Ecto neural progenitor cell (in vitro differentiated cells): ENCODE measurements around the gene ZFP92.

Source experiments
- DNase-seq: peaks from one replicate; pipeline ENCODE4 v3.0.0-alpha.2; 2018; ENCODE audit warnings: low spot score

ZFP92 gene

DNA sequence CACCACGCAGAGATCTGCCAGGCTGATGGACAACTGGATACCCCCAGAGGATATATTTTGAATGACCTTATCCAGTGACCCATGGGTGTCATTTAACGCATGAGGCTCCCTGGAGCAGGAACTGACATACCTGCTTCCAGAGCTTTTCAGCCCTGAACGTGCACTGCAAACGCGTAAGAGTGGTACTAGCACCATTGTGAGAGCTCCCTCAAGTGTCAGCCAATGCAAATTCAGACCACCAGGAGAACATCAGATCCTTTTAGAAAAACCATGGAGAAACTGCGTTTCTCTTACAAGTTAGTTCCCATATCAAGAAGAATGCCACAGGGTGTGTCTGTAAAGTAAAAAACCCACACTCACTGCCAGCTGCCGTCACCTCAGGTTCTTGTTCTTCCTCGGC lies 27.3 kb downstream of the ZFP92 start:
- no peak for DNase-seq

DNA sequence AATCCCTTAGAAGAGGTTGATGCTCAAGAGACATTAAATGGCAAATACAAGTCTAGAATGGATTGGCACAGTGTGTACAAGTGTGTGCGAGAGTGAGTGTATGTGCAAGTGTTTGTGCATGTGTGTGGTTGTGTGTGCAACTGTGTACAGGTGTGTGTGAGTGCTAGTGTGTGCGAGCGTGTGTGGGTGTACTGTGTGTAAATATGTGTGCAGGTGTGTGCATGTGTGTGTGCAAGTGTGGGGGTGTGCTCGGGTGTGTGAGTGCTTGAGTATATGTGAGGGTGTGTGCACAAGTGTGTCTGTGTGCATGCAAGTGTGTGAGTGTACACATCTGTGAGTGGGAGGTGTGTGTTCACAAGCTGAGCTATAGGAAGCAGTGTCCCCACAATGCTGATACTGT lies 28.7 kb downstream of the ZFP92 start:
- no peak for DNase-seq

DNA sequence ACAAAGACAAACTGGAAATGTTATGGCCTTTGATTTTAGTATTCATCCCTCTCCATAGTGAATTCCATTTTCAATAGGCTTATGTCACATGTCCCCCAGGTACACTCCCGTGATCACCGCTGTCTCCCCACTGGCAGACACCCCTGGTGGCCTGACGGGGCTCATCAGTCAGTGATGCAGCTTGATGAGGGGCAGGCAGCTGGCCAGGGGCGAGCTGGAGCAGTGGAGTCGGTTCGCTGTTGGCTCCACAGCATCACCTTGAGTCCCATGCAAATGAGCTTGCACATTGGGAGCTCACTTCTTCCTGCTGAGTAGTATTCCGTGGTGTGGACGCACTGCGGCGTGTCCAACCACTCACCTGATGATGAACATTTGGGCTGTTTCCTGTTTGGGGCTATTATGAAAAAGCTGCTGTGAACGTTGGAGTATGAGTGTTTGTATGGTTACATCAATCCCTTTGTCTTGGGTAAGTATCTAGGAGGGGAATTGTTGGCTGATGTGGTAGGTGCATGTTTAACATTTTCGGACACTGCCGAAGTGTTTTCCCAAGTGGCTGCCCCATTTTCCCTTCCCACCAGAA lies 29.4 kb downstream of the ZFP92 start:
- DNase-seq = no peak

DNA sequence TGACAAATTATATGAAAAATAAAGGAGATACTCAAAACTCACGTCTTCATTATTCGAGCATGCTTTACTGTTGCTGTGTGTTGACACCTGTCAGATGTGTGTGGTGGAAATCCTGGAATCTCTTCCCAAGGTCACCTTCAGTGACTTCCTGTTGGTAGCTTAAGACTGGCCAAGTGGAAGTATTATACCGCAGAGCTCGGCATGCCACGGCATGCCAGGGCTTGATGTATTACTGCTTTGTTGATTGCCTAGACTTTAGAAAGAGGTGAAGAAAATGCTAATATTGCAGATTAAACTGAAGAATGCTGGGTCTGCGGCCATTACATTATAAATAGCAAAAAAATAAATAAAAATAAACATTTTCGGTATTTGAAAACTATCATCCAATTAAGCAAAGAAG lies 30.0 kb downstream of the ZFP92 start:
- DNase-seq = no peak

DNA sequence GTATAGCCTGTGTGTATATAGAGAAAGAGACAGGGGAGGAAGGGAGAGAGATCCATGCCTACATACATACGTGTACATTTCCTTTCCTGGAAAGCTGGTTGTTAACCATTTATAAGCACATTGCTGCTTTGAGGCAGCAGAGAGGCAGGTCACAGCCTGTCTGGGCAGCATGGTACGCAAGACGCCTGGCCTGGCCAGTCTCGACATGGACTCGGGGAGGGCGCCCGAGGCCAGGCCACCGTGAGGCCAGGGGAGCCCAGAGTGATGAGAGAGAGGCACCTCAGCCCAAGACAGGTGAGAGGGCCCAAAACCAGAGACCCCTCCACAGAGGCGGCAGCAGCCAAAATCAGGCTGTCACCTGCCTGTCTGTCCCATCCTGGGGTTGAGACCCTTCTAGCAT lies 30.7 kb downstream of the ZFP92 start:
- DNase-seq = no peak

DNA sequence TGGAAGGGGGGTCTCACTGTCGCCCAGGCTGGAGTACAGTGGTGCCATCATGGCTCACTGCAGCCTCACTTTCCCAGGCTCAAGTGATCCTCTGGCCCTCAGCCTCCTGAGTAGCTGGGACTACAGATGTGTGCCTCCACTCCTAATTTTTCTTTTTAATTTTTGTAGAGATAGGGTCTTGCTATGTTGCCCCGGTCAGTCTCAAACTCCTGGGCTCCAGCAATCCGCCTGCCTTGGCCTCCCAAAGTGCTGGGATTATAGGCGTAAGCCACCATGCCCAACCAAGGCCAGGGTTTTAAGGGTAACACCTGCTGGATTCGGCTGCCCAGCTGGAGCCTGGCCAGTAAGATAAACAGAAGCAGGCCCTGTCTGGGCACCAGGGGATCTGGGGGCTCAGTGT lies 31.2 kb downstream of the ZFP92 start:
- no peak for DNase-seq

DNA sequence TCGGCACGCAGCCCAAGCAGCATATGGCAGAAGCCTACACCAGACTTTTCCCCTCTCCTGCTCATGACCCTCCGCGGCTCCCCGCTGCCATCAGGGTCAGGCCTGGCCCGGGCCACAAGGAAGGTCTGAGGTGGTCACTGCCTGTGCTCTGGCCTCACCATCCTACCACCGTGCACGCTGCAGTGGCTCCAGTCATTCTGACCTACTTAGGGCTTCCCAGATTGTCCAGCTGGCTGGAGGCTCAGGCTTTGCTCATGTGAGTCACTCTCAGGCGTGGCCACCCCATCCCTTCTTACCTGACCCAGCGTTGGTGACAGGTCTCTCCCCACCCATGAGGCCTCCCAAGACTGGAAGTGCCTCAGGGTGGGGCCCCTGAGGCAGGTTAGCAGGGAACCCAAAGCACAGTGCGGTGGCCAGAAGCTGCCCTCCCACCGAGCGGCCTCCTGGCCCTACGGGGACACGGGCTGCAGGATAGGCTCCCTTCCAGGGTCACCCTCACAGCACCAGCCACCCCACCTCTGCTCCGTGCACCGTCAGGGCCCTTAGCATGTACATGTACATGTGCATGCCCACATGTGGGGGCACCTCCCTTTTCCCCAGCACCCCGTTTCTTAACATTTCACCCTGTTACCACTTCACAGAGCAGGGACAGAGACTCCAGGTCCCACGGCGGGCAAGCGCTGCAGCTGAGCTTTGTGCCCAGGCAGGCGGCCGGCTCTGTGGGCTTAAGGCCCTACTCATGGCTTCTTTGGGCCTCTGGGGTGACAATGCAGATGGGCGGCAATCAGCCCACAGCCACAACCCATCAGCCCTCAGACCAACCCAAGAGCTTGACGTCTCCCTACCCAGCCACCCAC lies 32.4 kb downstream of the ZFP92 start:
- DNase-seq = no peak

DNA sequence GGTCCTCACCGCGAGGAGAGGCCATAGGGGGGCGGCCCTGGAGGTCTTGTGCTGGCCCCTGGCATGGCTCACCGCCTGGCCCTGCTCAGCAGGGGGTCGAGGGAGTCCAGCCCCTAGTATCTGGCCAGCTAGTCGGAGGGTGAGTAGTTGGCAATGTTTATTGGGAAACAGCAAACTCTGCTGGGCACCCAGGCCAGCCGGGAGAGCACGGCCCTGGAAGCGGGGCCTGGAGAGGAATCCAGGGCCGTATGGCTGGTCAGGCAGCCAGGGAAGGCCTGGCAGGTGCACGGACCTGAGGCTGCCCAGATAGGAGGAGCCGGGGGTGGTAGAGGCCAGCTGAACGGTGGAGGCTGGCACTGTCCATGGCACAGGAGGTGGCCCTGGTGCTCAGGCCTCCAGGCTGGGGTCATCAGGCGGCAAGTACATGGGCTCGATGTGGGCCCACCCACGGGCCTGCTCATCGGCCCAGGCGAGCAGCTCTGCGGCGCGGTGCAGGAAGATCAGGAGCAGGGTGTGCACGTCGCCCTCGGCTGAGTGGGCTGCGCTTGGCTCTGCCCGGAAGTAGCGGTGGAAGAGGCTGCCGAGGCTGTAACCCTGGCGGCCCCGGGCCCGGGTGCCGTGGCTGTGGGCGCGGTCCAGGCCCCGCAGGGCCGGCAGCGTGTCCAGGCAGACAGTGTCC lies 33.2 kb downstream of the ZFP92 start:
- no peak for DNase-seq

DNA sequence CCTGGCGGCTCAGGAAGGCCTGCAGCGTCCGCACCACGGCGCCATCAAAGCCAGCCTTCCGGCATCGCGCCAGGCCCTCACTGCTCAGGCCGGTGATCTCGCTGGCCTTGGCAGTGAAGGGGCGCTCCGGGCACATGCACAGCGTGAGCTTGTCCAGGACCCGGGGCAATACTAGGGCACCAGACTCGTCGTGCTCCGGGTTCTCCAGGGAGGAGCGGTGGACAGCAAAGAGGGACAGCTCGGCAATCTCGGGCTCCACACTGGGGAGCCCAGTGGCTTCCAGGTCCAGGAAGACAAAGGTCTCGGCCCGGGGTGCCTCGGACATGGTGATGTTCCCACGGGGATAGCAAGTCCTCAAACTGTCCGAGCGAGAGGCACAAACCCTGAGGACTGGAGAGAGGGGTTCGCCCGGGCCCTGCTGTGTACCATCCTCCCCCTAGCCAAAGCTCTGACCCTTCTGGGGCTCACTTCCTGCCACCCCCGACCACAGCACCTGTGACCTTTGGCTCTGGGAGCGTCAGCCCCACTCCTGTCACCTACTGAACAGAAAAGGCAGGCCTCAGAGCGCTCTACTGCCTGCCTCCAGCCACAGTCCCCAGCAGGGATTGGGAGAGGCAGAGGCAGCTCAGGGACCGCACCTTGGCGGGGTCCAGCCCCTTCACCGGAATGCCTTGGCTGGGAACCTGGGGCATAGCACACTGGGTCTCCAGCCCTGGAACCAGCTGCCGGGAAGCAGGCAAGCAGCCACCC lies 34.0 kb downstream of the ZFP92 start:
- DNase-seq = no peak

DNA sequence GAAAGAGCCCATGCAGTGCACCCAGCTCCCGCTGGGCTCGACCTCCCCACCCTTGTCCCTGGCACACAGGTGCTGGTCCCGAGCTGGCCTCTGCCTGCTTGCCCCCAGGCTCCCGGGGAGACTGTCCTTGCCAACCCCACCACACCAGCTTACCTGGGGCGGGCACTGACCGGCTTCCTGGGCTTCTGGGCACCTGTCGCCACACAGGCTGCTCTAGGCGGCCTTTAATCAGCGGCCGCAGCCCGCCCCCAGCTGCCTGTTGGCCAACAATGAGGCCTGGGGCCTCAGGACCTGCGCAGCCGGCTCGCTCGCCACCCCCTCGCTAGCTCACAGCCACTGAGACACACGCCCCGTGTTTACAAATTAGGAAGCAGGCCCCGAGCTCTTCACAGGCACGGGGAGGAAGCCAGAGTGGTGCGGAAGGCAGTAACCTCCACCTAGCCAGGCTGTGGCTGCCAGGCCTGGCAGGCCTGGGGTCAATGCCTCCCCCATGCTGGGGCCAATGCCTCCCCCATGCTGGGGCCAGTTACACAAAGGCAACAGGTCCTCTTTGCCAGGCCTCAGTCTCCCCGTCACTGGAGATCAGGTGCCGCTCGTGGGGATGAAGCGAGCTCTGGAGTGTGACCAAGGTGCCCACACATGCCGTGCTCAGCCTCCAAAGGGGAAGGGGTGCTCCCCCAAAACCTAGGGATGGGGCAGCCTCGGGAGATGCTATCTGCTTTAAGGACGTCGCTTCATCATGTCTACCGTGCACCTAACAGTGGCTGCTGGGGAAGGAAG lies 34.8 kb downstream of the ZFP92 start, which contains the start of gene TREX2:
TSS of gene TREX2 (minus strand) at position 201 of the 780 bp plus-strand sequence. CDS start 626 bp downstream, outside the sequence.
- no peak for DNase-seq

DNA sequence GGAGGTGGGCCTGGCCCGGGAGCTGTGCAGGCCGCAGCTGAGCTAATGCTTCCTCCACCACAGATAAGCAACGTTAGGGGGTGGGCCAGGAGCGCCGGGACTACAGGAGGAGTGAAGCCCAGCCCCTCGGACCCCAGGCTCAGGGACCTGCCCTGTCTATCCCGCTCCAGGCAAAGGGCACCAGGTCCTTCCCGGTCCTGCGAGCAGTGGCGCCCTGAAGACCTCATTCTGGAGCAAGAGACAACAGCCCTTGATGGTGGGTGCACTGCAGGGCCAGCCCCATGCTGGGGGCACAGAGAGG lies 35.3 kb downstream of the ZFP92 start:
- DNase-seq = no peak

DNA sequence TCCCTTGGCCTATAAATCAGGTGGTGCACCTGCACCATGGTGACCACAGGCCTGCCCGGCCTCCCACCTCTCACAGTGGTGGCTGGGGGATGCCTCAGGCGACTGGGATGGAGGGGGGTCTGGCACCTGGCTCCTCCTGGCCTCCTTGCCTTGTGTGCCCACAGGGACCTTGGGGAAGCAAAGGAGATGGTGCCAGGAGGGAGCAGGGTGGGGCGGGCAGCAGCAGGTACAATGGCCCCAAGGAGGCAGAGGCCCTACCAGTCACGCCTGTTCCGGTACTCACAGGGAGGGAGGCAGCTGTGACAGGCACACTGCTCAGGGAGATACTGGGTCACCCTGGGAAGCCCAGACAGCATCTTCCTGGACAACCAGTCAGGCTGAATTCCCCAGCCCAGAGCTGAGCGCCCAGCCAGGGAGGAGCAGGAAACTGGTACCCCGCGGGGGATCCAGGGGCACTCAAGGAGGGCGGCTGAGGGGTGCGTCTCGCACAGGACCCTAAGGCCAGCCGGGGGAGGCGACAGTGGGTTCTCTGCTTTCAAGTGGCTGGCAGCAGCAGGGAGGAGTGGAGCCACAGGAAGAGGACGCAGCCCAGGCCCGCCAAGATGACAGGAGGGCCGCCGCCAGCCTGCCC lies 35.8 kb downstream of the ZFP92 start:
- DNase-seq = no peak

DNA sequence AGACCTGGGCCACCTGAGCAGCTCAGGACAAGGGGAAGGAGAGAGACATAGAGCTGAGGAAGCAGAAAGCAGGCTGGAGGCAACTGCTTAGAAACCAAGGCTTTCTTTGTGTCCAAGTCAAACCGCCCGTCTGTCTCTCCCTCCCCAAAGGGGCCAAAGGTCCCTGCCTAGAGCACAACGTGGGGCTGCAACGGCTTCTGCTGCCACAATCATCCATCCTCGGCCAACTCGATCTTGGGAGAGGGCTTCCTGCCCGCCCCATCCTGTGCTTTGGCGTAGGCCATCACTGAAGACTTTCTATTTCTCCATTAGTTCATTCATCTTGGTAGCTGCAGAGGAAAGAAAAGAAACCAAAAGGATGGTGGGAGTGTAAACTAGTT lies 36.3 kb downstream of the ZFP92 start:
- no peak for DNase-seq

DNA sequence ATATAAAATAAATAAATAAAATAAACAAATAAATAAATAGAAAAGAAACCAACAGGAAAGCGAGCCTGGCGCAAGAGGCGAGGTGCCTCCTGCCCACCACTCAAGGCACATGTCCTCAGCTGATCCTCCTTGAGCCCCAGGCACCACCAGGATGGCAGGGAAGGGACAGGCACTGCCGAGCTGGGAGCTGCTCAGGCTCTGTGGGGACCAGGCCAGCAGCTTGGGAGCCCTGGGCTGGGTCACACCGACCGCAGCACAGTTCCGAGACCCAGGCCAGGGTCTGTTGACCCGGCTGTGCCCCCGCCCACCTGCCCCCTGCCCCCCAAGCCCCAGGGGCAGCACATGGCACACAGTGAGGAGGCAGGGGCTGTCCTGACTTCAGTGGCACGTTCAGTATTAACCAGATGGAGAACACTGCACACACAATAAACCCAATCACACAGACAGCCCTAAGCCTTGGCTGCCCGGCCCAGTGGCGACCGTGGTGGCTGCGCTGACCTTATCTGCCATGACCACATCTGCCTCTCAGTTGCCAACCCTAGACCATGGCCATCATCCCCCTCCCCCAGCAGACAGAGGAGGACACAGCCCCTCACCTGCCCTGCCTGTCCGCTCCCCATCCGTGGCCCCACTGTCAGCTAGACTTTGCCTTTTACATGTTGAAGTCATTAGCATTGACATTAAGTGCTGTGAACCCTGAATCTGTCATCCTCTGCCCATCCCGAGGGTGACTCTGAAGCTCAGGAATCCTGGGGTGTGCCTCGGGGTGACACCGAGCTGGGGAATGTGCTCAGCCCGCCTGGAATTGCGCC lies 37.5 kb downstream of the ZFP92 start:
- DNase-seq = no peak

DNA sequence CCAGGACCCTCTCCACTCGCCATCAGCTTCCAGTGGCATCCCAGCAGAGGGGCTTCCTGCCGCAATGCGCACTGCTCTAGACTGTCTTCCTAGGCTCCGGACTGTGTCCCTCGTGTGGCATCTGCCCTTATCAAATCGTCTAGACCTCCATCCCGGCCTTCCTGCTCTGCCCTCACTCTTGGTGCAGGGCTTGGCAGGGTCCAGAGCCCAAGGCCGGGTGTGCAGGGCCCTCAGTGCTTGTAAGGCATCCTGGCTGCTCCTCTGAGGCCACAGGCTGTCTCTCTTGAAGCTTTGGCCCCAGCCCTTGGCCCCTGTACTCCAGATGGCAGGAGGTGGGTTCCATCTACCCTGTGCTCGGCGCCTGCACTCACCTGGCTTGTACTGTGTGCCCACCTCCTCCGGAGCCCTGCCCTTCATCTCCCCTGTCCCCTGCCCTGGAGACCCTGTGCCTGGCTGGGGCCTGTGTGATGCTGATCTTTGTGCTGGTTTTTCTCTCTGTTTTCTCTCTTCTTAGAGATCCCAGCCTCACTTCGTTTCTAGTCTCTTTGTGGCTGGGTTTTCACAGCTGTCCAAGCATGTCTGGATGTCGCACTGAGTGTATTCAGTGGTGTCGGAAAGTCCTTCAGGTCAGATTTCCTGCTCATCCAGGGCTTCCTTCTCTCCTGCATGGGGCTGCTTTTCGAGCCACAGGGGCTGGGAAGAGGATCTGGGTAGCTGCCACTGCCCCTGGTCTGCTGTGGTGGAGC lies 38.3 kb downstream of the ZFP92 start:
- DNase-seq = no peak

DNA sequence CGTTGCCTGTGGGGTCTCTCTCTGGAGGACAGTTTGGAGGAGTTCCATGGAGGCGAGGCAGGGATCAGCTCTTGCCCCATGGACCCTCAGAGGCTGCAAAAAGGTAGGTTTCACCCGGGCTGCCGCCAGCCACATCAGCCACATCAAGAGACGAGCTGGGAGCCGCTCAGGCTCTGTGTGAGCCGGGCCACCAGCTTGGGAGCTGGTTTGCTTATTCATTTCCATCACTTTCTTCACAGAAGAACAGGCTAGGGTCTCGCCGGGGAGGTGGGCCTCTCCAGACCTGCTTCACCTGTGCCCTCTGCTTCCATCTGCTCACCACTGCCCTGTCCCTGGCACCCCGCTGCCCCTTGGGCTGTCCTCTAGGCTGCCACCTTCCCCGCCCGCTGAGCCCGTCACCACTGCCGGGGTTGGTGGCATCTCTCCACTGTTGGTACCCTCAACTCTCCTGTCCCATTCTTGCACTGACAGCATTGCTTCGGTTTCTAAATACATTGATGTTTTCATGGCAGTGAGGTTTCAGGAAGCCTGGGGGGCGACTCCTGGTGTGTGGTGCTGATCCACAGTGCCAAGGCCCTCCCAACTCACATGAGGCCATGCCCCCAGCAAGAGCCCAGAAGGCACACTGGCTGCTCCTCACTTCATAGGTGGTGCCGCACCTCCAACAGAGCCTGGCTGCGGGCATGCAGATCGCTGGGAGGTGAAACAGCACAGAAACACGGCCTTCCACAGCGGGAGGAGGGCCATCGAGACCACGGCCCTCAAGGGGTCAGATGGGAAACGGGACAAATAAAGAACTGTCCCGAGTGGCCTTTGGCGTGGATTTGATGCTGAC lies 39.1 kb downstream of the ZFP92 start:
- DNase-seq = no peak

DNA sequence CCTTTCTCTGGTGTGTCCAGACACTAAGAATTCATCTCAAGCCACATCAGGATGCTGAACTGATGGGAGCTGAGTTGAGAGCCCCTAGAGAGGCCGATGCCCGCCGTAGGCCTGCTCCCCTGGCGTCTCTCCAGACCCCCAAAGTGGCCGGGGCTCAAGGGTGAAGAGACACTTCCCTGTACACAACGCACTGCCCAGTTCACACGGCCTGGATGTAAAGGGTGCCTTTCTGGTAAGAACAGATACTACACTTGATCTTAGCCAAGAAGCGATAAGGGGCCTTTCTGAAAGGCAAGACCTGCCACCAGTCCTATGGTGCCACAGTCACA lies 39.6 kb downstream of the ZFP92 start:
- DNase-seq = no peak

DNA sequence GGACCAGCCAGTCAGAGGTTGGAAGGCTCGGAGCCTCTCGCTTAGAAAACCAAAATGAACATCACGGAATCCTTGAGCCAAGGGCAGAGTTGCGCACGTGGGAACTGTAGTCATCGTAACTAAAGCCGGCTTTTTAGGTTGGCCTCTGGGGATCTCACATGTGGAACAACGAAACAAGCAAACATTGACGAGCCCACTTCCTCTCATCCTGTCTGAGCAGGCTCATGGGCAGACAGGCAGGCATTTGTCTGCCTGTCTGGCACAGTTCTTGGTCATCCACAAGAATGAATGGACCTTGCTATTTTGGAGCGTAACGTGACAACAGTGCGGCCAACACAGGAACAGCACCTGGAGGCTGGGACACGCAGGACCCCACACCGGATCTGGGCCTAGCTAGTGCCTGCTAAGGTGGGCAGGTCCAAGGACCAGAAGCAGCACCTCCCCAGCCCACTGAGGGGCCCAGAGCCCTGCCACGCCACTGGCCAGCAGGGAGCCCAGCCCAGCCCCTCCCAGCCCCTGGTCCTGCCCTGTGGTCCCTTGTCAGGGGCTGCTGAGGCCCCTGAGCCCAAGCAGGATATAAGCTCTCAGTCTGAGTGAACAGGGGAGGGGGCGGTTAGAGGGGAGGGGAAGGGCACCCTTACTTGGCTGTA lies 43.8 kb downstream of the ZFP92 start:
- no peak for DNase-seq

DNA sequence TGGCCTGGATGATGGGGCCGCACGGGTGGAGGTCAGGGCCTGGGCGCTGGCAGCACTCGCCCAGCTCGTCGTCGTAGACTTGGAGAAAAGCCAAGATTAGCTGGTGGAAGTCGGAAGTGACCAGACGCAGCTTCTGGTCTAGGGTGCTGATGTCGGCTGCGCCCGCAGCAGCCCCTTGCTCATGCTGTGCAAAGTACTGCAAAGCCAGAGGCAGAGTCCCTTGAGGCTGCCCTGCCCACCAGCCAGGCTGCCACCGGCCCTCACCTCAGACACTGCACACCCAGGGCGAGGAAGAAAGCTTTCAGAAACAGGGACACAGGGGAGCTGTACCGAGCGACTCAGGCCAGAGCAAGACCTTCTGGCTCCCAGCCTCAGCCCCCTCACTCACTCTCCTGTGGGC lies 44.3 kb downstream of the ZFP92 start:
- no peak for DNase-seq
